ENCODE results near the gene PTPRH. TPM values are rescaled to one million over a fixed set of nuclear protein-coding genes. Genes with fewer than 3 reads are reported as not detected.

The PTPRH gene
- total and polyA plus RNA-seq, 9 of the 15 experiments (the other 6 are each of a cell fraction or from before 2014, with no cell fraction given), result 0.87 to 34.3 (median 22.7) TPM

DNA sequence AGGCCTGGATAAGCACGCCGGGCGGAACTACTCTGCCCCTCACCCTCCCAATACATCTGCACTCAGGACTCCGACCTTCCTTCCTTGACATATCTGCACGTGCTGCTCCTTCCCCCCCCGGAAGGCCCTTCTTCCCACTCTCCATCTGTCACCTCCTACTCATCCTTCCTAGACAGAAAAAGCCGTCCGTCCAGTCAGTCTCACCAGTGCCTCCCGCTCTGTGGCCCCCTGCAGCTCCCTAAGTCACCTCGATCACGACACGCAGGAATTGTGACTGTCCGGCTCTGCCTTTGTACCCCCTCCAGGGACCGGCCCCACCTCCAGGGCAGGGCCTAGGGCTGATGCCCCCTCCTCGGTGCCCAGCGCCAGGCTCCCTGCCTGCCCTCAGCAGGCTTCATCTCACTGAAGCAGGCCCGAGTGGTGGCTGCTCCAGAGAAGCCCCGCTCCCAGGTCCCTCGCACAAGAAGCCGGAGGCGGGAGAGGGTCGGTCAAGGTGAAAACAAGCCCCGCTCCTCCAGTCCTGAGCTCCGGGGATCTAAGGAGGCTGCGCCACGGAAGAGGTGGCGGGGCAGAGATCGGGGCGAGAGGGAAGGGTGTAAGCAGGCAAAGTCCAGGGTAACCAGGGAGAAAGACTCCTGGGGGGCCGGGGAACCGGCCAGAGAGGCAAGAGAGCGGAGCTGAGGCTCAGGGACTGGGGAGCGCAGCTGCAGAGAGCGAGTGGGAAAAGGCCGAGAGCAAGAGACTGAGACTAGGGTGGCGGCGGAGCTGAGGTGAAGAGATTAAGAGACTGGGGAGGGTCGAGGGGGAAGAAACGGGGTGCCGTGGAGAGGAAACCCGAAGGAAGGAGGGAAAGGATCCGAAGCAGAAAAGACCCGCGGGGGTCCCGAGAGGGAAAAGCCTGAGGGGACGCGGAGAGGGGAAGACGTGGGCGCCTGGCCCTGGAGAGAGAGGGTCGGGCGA is 48.4 kb upstream of the PTPRH start (continued):
- TF ChIP-seq, protein P1, sequence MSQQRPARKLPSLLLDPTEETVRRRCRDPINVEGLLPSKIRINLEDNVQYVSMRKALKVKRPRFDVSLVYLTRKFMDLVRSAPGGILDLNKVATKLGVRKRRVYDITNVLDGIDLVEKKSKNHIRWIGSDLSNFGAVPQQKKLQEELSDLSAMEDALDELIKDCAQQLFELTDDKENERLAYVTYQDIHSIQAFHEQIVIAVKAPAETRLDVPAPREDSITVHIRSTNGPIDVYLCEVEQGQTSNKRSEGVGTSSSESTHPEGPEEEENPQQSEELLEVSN (IDR thresholded peaks at IDR 0.05; ENCODE audit: borderline replicate concordance in 1 of 2, extremely low read depth in 1 of 2, insufficient read depth in 1 of 2, insufficient read length in 1 of 2, low read depth in 1 of 2, low read length in 1 of 2, poor library complexity in 1 of 2, severe bottlenecking in 1 of 2), result peak in 1 of 2 experiments; percentile 62
- no peak for TF ChIP-seq ZNF696 (CRISPR knock-in tag; conservative IDR thresholded peaks at IDR 0.05)
- no peak for TF ChIP-seq ZNF23 (CRISPR knock-in tag; IDR thresholded peaks at IDR 0.05)
- TF ChIP-seq NR2F6 (CRISPR knock-in tag; IDR thresholded peaks at IDR 0.05), result no peak
- TF ChIP-seq, protein P2, sequence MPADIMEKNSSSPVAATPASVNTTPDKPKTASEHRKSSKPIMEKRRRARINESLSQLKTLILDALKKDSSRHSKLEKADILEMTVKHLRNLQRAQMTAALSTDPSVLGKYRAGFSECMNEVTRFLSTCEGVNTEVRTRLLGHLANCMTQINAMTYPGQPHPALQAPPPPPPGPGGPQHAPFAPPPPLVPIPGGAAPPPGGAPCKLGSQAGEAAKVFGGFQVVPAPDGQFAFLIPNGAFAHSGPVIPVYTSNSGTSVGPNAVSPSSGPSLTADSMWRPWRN (IDR thresholded peaks at IDR 0.05; ENCODE audit: low read depth), result no peak
- 0 out of 2 replicates have a peak, but pooled peaks have one; percentile 14 for TF ChIP-seq ETV5 (CRISPR knock-in tag; IDR thresholded peaks at IDR 0.05; ENCODE audit: low read depth)
- TF ChIP-seq, protein P3, sequence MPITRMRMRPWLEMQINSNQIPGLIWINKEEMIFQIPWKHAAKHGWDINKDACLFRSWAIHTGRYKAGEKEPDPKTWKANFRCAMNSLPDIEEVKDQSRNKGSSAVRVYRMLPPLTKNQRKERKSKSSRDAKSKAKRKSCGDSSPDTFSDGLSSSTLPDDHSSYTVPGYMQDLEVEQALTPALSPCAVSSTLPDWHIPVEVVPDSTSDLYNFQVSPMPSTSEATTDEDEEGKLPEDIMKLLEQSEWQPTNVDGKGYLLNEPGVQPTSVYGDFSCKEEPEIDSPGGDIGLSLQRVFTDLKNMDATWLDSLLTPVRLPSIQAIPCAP (CRISPR knock-in tag; IDR thresholded peaks at IDR 0.05; ENCODE audit: borderline replicate concordance), result no peak
- TF ChIP-seq, protein P4, sequence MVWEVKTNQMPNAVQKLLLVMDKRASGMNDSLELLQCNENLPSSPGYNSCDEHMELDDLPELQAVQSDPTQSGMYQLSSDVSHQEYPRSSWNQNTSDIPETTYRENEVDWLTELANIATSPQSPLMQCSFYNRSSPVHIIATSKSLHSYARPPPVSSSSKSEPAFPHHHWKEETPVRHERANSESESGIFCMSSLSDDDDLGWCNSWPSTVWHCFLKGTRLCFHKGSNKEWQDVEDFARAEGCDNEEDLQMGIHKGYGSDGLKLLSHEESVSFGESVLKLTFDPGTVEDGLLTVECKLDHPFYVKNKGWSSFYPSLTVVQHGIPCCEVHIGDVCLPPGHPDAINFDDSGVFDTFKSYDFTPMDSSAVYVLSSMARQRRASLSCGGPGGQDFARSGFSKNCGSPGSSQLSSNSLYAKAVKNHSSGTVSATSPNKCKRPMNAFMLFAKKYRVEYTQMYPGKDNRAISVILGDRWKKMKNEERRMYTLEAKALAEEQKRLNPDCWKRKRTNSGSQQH (CRISPR knock-in tag; IDR thresholded peaks at IDR 0.05), result peak; percentile 67; the same call in 1 of the 2 replicates
- no peak for TF ChIP-seq PRMT5 (CRISPR knock-in tag; IDR thresholded peaks at IDR 0.05)
- peak; percentile 70 for TF ChIP-seq EGR1 (conservative IDR thresholded peaks at IDR 0.05)
- TF ChIP-seq MTA3 (IDR thresholded peaks at IDR 0.05; ENCODE audit: borderline replicate concordance), result no peak
- TF ChIP-seq RFX1 (IDR thresholded peaks at IDR 0.05), result no peak
- TF ChIP-seq, protein P5, sequence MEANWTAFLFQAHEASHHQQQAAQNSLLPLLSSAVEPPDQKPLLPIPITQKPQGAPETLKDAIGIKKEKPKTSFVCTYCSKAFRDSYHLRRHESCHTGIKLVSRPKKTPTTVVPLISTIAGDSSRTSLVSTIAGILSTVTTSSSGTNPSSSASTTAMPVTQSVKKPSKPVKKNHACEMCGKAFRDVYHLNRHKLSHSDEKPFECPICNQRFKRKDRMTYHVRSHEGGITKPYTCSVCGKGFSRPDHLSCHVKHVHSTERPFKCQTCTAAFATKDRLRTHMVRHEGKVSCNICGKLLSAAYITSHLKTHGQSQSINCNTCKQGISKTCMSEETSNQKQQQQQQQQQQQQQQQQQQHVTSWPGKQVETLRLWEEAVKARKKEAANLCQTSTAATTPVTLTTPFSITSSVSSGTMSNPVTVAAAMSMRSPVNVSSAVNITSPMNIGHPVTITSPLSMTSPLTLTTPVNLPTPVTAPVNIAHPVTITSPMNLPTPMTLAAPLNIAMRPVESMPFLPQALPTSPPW (CRISPR knock-in tag; IDR thresholded peaks at IDR 0.05), result peak; percentile 64
- TF ChIP-seq, protein P6, sequence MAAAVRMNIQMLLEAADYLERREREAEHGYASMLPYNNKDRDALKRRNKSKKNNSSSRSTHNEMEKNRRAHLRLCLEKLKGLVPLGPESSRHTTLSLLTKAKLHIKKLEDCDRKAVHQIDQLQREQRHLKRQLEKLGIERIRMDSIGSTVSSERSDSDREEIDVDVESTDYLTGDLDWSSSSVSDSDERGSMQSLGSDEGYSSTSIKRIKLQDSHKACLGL (CRISPR knock-in tag; IDR thresholded peaks at IDR 0.05; ENCODE audit: borderline replicate concordance, poor library complexity, severe bottlenecking), result no peak
- no peak for TF ChIP-seq RBBP5 (IDR thresholded peaks at IDR 0.05; ENCODE audit: borderline replicate concordance, insufficient read depth, low read length, poor library complexity, severe bottlenecking)
- TF ChIP-seq, protein P7, sequence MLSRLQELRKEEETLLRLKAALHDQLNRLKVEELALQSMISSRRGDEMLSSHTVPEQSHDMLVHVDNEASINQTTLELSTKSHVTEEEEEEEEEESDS (CRISPR knock-in tag; IDR thresholded peaks at IDR 0.05), result no peak
- TF ChIP-seq MYC (IDR thresholded peaks at IDR 0.05; ENCODE audit: low read depth, low read length), result 0 out of 2 replicates have a peak, but pooled peaks have one; percentile 31
- no peak for TF ChIP-seq MYC (CRISPR knock-in tag; IDR thresholded peaks at IDR 0.05; ENCODE audit: borderline replicate concordance, low read depth)
- no peak for TF ChIP-seq GATAD2A (IDR thresholded peaks at IDR 0.05)

Measured in K562 (cell line).